Hematopoietic multipotent progenitor cell treated with erythropoietin and hydrocortisone succinate and interleukin-3 and kit ligand, for 8 days (in vitro differentiated cells): ENCODE data around the gene ZC3H14.
"Not testable (repeated sequence)": the region's sequence is repeated elsewhere in the genome, so short reads cannot be mapped to it uniquely, and the experiment has no call there.

Source experiments
- DNase-seq: peaks from one replicate; pipeline ENCODE4 v3.0.0-alpha.2; 2015

ZC3H14 gene

GRCh38 chr14:88562831-88563686 lies at the start of gene ZC3H14:
ZC3H14 (plus strand) TSS chr14:88563037; CDS start chr14:88563134, 97 bp downstream.
- peak; percentile 89 for DNase-seq

- no peak for DNase-seq
These were observed 47.2 kb upstream of the ZC3H14 start for GRCh38 chr14:88515499-88516221.

GRCh38 chr14:88516861-88517357 lies 45.9 kb upstream of the ZC3H14 start:
- no peak for DNase-seq

GRCh38 chr14:88518592-88519512 lies 44.0 kb upstream of the ZC3H14 start:
- DNase-seq: no peak

- no peak for DNase-seq
These were observed 42.9 kb upstream of the ZC3H14 start for GRCh38 chr14:88519907-88520306.

GRCh38 chr14:88521818-88522217 lies 41.0 kb upstream of the ZC3H14 start:
- no peak for DNase-seq

- DNase-seq: no peak
These were observed 40.4 kb upstream of the ZC3H14 start for GRCh38 chr14:88522393-88522792.

GRCh38 chr14:88529889-88530288 lies 32.9 kb upstream of the ZC3H14 start:
- not testable (repeated sequence) for DNase-seq

- DNase-seq: no peak
These were observed 29.7 kb upstream of the ZC3H14 start for GRCh38 chr14:88533064-88533602.

- no peak for DNase-seq
These were observed 27.7 kb upstream of the ZC3H14 start for GRCh38 chr14:88535149-88535548.

- no peak for DNase-seq
These were observed 27.0 kb upstream of the ZC3H14 start for GRCh38 chr14:88535813-88536212.

GRCh38 chr14:88541324-88541723 lies 21.5 kb upstream of the ZC3H14 start:
- no peak for DNase-seq

- no peak for DNase-seq
These were observed 19.7 kb upstream of the ZC3H14 start for GRCh38 chr14:88542857-88543795.

- DNase-seq: no peak
These were observed 17.6 kb upstream of the ZC3H14 start for GRCh38 chr14:88545256-88545655.

- DNase-seq: no peak
These were observed 16.0 kb upstream of the ZC3H14 start for GRCh38 chr14:88546621-88547385.

- DNase-seq: no peak
These were observed 15.5 kb upstream of the ZC3H14 start for GRCh38 chr14:88547386-88547780.

GRCh38 chr14:88550078-88550477 lies 12.8 kb upstream of the ZC3H14 start:
- no peak for DNase-seq

GRCh38 chr14:88551094-88551870 lies 11.6 kb upstream of the ZC3H14 start:
- DNase-seq: peak; percentile 68

- DNase-seq: no peak
These were observed 10.8 kb upstream of the ZC3H14 start for GRCh38 chr14:88551980-88552431.

- DNase-seq: no peak
These were observed 10.0 kb upstream of the ZC3H14 start for GRCh38 chr14:88552876-88553275.
